Mesothelial cell of epicardium (in vitro differentiated cells): ENCODE data around the gene RNF212. TPM values are rescaled to one million over a fixed set of nuclear protein-coding genes. Genes with fewer than 3 reads are reported as not detected.
"Not testable (repeated sequence)": the region's sequence is repeated elsewhere in the genome, so short reads cannot be mapped to it uniquely, and the experiment has no call there.

ENCODE experiments used
- DNase-seq, 2 experiments: peaks; one replicate each; pipeline ENCODE4 v3.0.0; 2021; ENCODE audit warnings: low spot score in 2 of 2; ENCODE audit not compliant: unreplicated experiment in 2 of 2
- H3K27ac Mint-ChIP-seq: 2 replicates; pipeline ENCODE4 v1.8.0; 2021; ENCODE audit warnings: mixed read lengths
- H3K27me3 Mint-ChIP-seq: 2 replicates; pipeline ENCODE4 v1.8.0; 2021; ENCODE audit warnings: low read depth, mixed read lengths
- H3K36me3 Mint-ChIP-seq: 2 replicates; pipeline ENCODE4 v1.8.0; 2021; ENCODE audit warnings: mixed read lengths
- H3K4me1 Mint-ChIP-seq: 2 replicates; pipeline ENCODE4 v1.8.0; 2021; ENCODE audit warnings: mixed read lengths
- H3K4me3 Mint-ChIP-seq: 2 replicates; pipeline ENCODE4 v1.8.0; 2021; ENCODE audit warnings: mild to moderate bottlenecking, moderate library complexity, mixed read lengths
- H3K9me3 Mint-ChIP-seq: 2 replicates; pipeline ENCODE4 v1.8.0; 2021; ENCODE audit warnings: mixed read lengths
- CTCF ChIP-seq: fragments of 200-600 bp; sonication (generic); IDR thresholded peaks from one replicate; pipeline ENCODE4 v1.5.0; 2021; ENCODE audit warnings: antibody characterized with exemption; ENCODE audit not compliant: unreplicated experiment
- total RNA-seq: library from RNA; stranded (reverse); gene quantifications from 3 replicates; pipeline ENCODE4 v1.2.1, GENCODE V29; 2021

The RNF212 gene
- total RNA-seq, 1 donor from 2014 or later = 10.9 TPM

GRCh38 chr4:1048773-1049590, 64.4 kb downstream of the RNF212 start:
- DNase-seq = no peak
- no peaks in the 10 kb centered on the region for H3K9me3 Mint-ChIP-seq
- no peak overlapping the region for H3K27ac Mint-ChIP-seq
- H3K4me3 Mint-ChIP-seq = no peak overlapping the region
- peaks cover 6% of the 10 kb centered on the region for H3K4me1 Mint-ChIP-seq
- H3K36me3 Mint-ChIP-seq = no peaks in the 10 kb centered on the region
- no peak for TF ChIP-seq CTCF
- peaks cover 77% of the 10 kb centered on the region for H3K27me3 Mint-ChIP-seq

GRCh38 chr4:1047976-1048772, 65.2 kb downstream of the RNF212 start:
- Mint-ChIP-seq H3K4me1 (peaks cover 9% of the 10 kb centered on the region), H3K27ac (no peak overlapping the region), H3K9me3 (no peaks in the 10 kb centered on the region), H3K36me3 (no peaks in the 10 kb centered on the region), H3K27me3 (peaks cover 72% of the 10 kb centered on the region), H3K4me3 (no peak overlapping the region)
- no peak for DNase-seq
- no peak for TF ChIP-seq CTCF

- no peak overlapping the region for H3K27ac Mint-ChIP-seq
- peak overlapping the region; percentile 52 for H3K4me3 Mint-ChIP-seq
- TF ChIP-seq CTCF = no peak
- H3K4me1 Mint-ChIP-seq = peaks cover 11% of the 10 kb centered on the region
- DNase-seq = peak in 1 of 2 experiments; percentile 21
- H3K36me3 Mint-ChIP-seq = no peaks in the 10 kb centered on the region
- H3K27me3 Mint-ChIP-seq = peaks cover 65% of the 10 kb centered on the region
- no peaks in the 10 kb centered on the region for H3K9me3 Mint-ChIP-seq
Observed at GRCh38 chr4:1047106-1047975, 66.0 kb downstream of the RNF212 start.

GRCh38 chr4:1046581-1047011, 66.8 kb downstream of the RNF212 start:
- Mint-ChIP-seq H3K27me3 (peaks cover 57% of the 10 kb centered on the region), H3K27ac (peak overlapping the region; percentile 72), H3K4me3 (peak overlapping the region; percentile 52), H3K4me1 (peaks cover 13% of the 10 kb centered on the region)
- not testable (repeated sequence) for H3K36me3 Mint-ChIP-seq, H3K9me3 Mint-ChIP-seq
- peak; percentile 43 to 70 for DNase-seq

GRCh38 chr4:1045595-1046201, 67.7 kb downstream of the RNF212 start:
- Mint-ChIP-seq H3K36me3 (no peaks in the 10 kb centered on the region), H3K4me3 (no peak overlapping the region), H3K9me3 (no peaks in the 10 kb centered on the region), H3K4me1 (peaks cover 17% of the 10 kb centered on the region), H3K27ac (no peak overlapping the region), H3K27me3 (peaks cover 48% of the 10 kb centered on the region)
- no peak for DNase-seq
- TF ChIP-seq CTCF = no peak
